Neural cell (in vitro differentiated cells): Measurements from ENCODE around the gene MINDY4B.

ENCODE experiments used
- CTCF ChIP-seq: fragments of 450-650 bp; IDR thresholded peaks from 2 replicates; pipeline ENCODE4 v1.5.1; 2014; ENCODE audit warnings: antibody characterized with exemption, mild to moderate bottlenecking, moderate library complexity; ENCODE audit not compliant: poor library complexity, severe bottlenecking
- POLR2AphosphoS5 ChIP-seq: IDR thresholded peaks from 2 replicates; pipeline ENCODE4 v1.6.1; 2012

- TF ChIP-seq CTCF (no peak), POLR2AphosphoS5 (no peak)
Observed at GRCh38 chr3:150917951-150918350, 12.7 kb upstream of the MINDY4B start.
